HEK293 (cell line): ENCODE results near the gene COL6A5.

Experiments
- ZBTB7A ChIP-seq: fragments of 450-650 bp; formaldehyde crosslinking; IDR thresholded peaks from 2 replicates; pipeline ENCODE4 v1.5.1; 2016; ENCODE audit warnings: low read depth, missing biosample characterization, missing genetic modification characterization
- ZNF404 ChIP-seq: fragments of 450-650 bp; formaldehyde crosslinking; IDR thresholded peaks from 2 replicates; pipeline ENCODE4 v1.5.1; 2017; ENCODE audit warnings: missing biosample characterization, missing genetic modification characterization
- ZNF416 ChIP-seq: fragments of 450-650 bp; formaldehyde crosslinking; IDR thresholded peaks from 2 replicates; pipeline ENCODE4 v1.5.1; 2016; ENCODE audit warnings: missing biosample characterization, missing genetic modification characterization
- ZNF549 ChIP-seq: fragments of 450-650 bp; IDR thresholded peaks from 2 replicates; pipeline ENCODE4 v1.5.1; 2018; ENCODE audit warnings: missing biosample characterization, missing genetic modification characterization, mild to moderate bottlenecking, inconsistent platforms, moderate library complexity
- TF ChIP-seq, protein P1 (sequence below): fragments of 450-650 bp; formaldehyde crosslinking; IDR thresholded peaks from 2 replicates; pipeline ENCODE4 v1.5.1; 2016; ENCODE audit warnings: missing biosample characterization, missing genetic modification characterization
- TF ChIP-seq, protein P2 (sequence below): fragments of 450-650 bp; formaldehyde crosslinking; IDR thresholded peaks from 2 replicates; pipeline ENCODE4 v1.5.1; 2016; ENCODE audit warnings: missing biosample characterization, missing genetic modification characterization

DNA sequence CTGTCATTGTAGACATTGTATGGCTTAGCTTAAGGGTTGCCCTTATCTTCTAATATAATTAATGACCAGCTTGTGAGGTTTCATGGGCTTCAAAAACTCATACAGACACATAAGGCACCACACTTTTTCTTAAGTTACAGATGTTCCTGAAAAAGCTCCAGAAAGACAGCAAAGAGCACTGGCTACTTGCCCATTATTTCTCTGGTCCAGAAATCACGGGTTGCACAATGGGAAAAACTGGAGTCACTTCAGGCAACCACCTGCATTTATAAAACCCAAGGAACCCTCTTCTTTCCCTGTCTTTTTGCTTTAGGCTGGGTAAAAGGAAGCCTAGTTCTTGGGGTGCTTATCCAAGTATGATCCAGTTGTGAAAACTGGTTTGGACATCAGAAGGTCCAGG, 169.2 kb downstream of the COL6A5 start:
- TF ChIP-seq, protein P1, sequence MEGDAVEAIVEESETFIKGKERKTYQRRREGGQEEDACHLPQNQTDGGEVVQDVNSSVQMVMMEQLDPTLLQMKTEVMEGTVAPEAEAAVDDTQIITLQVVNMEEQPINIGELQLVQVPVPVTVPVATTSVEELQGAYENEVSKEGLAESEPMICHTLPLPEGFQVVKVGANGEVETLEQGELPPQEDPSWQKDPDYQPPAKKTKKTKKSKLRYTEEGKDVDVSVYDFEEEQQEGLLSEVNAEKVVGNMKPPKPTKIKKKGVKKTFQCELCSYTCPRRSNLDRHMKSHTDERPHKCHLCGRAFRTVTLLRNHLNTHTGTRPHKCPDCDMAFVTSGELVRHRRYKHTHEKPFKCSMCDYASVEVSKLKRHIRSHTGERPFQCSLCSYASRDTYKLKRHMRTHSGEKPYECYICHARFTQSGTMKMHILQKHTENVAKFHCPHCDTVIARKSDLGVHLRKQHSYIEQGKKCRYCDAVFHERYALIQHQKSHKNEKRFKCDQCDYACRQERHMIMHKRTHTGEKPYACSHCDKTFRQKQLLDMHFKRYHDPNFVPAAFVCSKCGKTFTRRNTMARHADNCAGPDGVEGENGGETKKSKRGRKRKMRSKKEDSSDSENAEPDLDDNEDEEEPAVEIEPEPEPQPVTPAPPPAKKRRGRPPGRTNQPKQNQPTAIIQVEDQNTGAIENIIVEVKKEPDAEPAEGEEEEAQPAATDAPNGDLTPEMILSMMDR (tag by site-specific recombination): no peak
- TF ChIP-seq ZNF416 (tag by site-specific recombination): no peak
- no peak for TF ChIP-seq ZNF404 (tag by site-specific recombination)
- TF ChIP-seq, protein P2, sequence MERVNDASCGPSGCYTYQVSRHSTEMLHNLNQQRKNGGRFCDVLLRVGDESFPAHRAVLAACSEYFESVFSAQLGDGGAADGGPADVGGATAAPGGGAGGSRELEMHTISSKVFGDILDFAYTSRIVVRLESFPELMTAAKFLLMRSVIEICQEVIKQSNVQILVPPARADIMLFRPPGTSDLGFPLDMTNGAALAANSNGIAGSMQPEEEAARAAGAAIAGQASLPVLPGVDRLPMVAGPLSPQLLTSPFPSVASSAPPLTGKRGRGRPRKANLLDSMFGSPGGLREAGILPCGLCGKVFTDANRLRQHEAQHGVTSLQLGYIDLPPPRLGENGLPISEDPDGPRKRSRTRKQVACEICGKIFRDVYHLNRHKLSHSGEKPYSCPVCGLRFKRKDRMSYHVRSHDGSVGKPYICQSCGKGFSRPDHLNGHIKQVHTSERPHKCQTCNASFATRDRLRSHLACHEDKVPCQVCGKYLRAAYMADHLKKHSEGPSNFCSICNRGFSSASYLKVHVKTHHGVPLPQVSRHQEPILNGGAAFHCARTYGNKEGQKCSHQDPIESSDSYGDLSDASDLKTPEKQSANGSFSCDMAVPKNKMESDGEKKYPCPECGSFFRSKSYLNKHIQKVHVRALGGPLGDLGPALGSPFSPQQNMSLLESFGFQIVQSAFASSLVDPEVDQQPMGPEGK (tag by site-specific recombination): no peak
- no peak for TF ChIP-seq ZBTB7A (tag by site-specific recombination)
- TF ChIP-seq ZNF549 (tag by site-specific recombination): no peak
